H1 (cell line): ENCODE measurements around the gene RIMS3.

Source experiments
- CTCF ChIP-seq, 3 experiments: IDR thresholded peaks; 1 replicate in 2 of 3; 2 replicates in 1 of 3; pipeline versions ENCODE4 v1.5.1 to v1.6.1; 2011; ENCODE audit warnings: low read length in 3 of 3, mild to moderate bottlenecking in 3 of 3, inconsistent platforms in 2 of 3, low read depth in 1 of 3, moderate library complexity in 1 of 3; ENCODE audit not compliant: insufficient read depth in 1 of 3; ENCODE audit errors: control extremely low read depth in 1 of 3
- POLR2AphosphoS5 ChIP-seq: IDR thresholded peaks from 2 replicates; pipeline ENCODE4 v1.6.1; 2011; ENCODE audit warnings: low read depth, low read length
- SP1 ChIP-seq: IDR thresholded peaks from 2 replicates; pipeline ENCODE4 v1.6.1; 2011; ENCODE audit warnings: low read depth, low read length
- SRF ChIP-seq: IDR thresholded peaks from 2 replicates; pipeline ENCODE4 v1.6.1; 2011; ENCODE audit warnings: mild to moderate bottlenecking, low read depth, low read length, moderate library complexity
- TCF12 ChIP-seq: IDR thresholded peaks from 2 replicates; pipeline ENCODE4 v1.6.1; 2011; ENCODE audit warnings: low read depth, mild to moderate bottlenecking, low read length
- ZNF274 ChIP-seq: IDR thresholded peaks from 2 replicates; pipeline ENCODE4 v1.7.0; 2012; ENCODE audit warnings: low read length, borderline replicate concordance; ENCODE audit errors: extremely low read depth

- TF ChIP-seq SP1: no peak
- TF ChIP-seq CTCF (IDR thresholded peaks at IDR 0.05; ENCODE audit: control extremely low read depth in 1 of 3, insufficient read depth in 1 of 3, low read depth in 1 of 3, low read length in 3 of 3): no peak
- no peak for TF ChIP-seq POLR2AphosphoS5
- no peak for TF ChIP-seq ZNF274
- TF ChIP-seq TCF12: no peak
- no peak for TF ChIP-seq SRF
Observed at GRCh38 chr1:40712405-40712944, 47.0 kb upstream of the RIMS3 start.
